NCI-H526 treated with DMSO at 0.1 percent for 48 hours (cell line): ENCODE data around the gene GAPT.
"Not testable (repeated sequence)": the region's sequence is repeated elsewhere in the genome, so short reads cannot be mapped to it uniquely, and the experiment has no call there.

Source experiments
- DNase-seq: peaks from one replicate; lab custom pipeline; 2025; lab: John Stamatoyannopoulos, UW

GAPT gene

GRCh38 chr5:58503390-58504046 is 12.3 kb downstream of the GAPT start:
- DNase-seq, result no peak

GRCh38 chr5:58504766-58505165 is 13.5 kb downstream of the GAPT start:
- DNase-seq, result no peak

GRCh38 chr5:58505502-58505901 is 14.3 kb downstream of the GAPT start:
- no peak for DNase-seq

DNA sequence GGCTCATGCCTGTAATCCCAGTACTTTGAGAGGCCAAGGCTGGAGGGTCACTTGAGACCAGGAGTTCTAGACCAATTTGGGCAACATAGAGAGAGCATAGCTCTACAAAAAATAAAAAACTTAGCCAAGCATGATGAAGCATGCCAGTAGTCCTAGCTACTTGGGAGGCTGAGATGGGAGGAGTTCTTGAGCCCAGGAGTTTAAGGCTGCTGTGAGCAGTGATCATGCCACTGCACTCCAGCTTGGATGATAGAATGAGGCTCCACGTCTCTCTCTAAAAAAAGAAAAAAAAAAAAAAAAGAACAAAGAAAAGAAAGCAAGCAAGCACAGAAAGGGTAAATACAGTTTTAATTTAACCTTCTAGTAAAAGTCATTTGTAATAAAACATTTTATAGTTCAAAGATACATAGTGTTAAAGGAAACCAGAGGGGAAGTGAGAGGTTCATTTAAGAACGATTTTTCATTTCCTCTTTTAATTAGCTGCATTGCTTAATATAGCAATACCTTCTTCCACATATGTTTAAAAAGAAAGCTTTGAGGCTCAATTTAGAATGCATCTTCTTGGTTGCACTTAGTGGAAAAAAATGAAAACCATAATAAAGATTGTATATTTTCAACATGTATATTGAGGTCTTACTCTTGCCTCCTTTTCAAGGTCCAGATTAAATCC is 14.9 kb downstream of the GAPT start:
- no peak for DNase-seq

DNA sequence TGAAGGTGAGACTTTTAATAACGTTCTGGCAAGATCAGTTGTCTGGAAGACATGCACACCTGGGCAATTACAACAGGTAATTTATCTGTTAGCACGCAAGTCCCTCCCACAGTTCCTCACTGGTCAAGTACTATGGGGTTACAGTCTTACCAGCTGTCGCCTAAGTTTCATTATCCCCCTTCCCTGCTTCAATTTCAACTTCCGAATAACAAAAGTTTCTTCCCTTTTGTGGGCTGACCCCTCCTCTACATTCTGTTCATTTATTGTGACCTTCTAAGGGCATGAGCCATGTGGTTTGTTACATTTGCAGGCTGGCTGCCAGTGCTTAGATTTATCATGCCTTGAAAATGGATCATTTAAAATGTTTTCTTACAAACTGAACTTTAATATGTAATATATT is 16.5 kb downstream of the GAPT start:
- no peak for DNase-seq

DNA sequence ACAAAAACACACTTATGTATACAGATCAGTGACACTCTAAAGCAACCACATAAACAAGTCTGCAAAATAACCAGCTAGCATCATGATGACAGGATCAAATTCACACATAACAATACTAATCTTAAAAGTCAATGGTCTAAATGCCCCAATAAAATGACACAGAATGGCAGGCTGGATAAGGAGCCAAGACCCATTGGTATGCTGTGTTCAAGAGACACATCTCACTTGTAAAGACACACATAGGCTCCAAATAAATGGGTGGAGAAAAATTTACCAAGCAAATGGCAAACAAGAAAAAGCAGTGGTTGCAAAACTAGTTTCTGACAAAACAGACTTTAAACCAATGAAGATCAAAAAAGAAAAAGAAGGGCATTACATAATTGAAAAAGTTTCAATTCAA is 26.0 kb downstream of the GAPT start:
- DNase-seq, result no peak

- no peak for DNase-seq
These were observed 32.7 kb downstream of the GAPT start for GRCh38 chr5:58523956-58524355.

DNA sequence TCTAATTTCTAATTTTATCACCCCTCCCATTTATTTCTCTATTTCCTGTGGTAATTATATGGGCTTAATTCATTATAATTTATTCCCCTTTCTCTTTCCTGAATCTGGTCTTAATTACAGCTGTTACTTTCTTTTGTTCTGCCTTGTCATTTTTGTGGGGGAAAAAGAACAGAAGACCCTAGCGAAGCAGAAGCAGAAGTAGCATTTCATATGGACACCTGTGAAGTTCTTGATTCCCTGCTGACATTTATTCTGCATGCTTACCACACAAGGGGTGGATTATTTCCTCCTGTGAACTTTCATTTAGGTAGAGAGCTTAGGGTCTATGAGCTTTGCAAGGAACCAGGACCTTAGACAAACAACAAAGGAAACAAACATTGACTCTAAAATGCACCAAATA is 33.3 kb downstream of the GAPT start:
- DNase-seq, result no peak

- no peak for DNase-seq
These were observed 39.8 kb downstream of the GAPT start for GRCh38 chr5:58530942-58531490.

DNA sequence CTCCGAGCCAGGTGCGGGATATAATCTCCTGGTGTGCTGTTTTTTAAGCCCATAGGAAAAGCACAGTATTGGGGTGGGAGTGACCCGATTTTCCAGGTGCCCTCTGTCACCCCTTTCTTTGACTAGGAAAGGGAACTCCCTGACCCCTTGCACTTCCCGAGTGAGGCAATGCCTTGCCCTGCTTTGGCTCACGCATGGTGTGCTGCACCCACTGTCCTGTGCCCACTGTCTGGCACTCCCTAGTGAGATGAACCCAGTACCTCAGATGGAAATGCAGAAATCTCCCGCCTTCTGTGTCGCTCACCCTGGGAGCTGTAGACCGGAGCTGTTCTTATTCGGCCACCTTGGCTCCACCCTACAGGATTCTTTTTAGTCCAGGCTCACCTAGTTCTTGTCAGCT is 50.7 kb downstream of the GAPT start:
- not testable (repeated sequence) for DNase-seq

- DNase-seq, result no peak
These were observed 51.5 kb downstream of the GAPT start for GRCh38 chr5:58542709-58543108.

DNA sequence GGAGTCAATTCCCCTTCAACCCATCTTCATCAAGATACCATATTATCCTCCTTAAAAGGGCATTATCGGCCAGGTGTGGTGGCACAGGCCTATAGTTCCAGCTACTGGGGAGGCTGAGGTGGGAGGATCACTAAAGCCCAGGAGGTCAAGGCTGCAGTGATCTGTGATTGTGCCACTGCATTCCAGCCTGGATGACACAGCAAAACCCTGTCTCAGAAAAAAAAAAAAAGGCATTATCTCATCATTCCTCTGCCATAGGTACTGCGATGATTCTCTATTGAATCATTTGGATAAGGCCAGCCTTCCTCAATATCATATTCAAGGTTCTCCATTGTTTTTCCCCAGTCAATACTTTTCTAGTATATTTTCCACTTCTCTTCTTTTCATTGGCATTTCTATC is 52.5 kb downstream of the GAPT start:
- DNase-seq, result no peak

- no peak for DNase-seq
These were observed 53.0 kb downstream of the GAPT start for GRCh38 chr5:58544195-58544594.

DNA sequence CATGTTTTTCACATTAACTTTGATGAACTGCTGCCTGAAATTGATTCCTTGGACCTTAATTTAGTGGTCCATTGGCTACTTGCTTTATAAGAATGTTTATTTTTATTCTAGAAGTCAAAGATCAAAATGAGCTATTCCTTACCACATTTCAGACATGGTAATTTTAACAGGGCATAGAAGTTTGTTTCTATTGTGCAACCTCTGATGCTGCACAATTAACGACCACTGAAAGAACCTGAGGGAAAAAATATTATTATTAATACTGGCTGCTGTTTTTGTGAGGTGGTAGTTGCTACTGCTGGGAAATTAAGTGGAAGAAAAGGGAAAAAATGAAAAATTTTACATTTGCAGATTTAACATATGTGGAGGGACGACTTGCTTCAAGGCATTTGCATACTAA is 53.7 kb downstream of the GAPT start:
- no peak for DNase-seq

- DNase-seq, result no peak
These were observed 54.7 kb downstream of the GAPT start for GRCh38 chr5:58545912-58546311.
